Keratinocyte (primary cell): ENCODE measurements around the gene ABCC3.

Source experiments
- CTCF ChIP-seq, 3 experiments: IDR thresholded peaks in 1 of 3; conservative IDR thresholded peaks in 1 of 3; optimal IDR thresholded peaks in 1 of 3; 2 replicates in 2 of 3; 3 replicates in 1 of 3; pipeline versions ENCODE3 to v1.5.1; 2011; ENCODE audit warnings: low read length in 3 of 3, mild to moderate bottlenecking in 3 of 3, moderate library complexity in 2 of 3, control low read depth in 1 of 3, inconsistent platforms in 1 of 3; ENCODE audit not compliant: insufficient read depth in 2 of 3; ENCODE audit errors: extremely low read depth in 1 of 3
- EZH2 ChIP-seq: IDR thresholded peaks from one replicate; pipeline ENCODE4 v1.6.1; 2012; ENCODE audit warnings: inconsistent platforms, mild to moderate bottlenecking, low read length, moderate library complexity

- no peak for TF ChIP-seq CTCF (optimal IDR thresholded peaks at IDR 0.05 in 1 of 3, IDR thresholded peaks at IDR 0.05 in 1 of 3, conservative IDR thresholded peaks at IDR 0.05 in 1 of 3; ENCODE audit: extremely low read depth in 1 of 3, insufficient read depth in 2 of 3, low read length in 3 of 3)
- TF ChIP-seq EZH2 = no peak
Observed at GRCh38 chr17:50659179-50659578, 24.5 kb downstream of the ABCC3 start.
